ENCODE results near the gene EVX1.

Gene EVX1

GRCh38 chr7:27201580-27202017 is 41.0 kb upstream of the EVX1 start:
- H3K23ac ChIP-seq (ENCODE audit: low read length in 2 of 2), result peak overlapping the region in 1 of 2 experiments; percentile 27
- H3K27me3 ChIP-seq (ENCODE audit: control insufficient read depth in 1 of 2, insufficient read depth in 1 of 2, low read length in 2 of 2), result peaks cover 86 to 92% of the 10 kb centered on the region in 2 experiments
- H4K91ac ChIP-seq (ENCODE audit: low read length), result no peak overlapping the region
- WGBS, result 21% methylated on average over 4 of the region's 4 CpGs
- DNase-seq, result no peak
- H3K4me3 ChIP-seq (ENCODE audit: insufficient read depth in 1 of 2, low read depth in 1 of 2, low read length in 2 of 2), result peak overlapping the region in 1 of 2 experiments; percentile 75
- no peaks in the 10 kb centered on the region for H3K79me1 ChIP-seq (replicated peaks; ENCODE audit: low read length, poor library complexity, severe bottlenecking)
- H2AK5ac ChIP-seq (ENCODE audit: low read length, severe bottlenecking), result no peak overlapping the region
- H3K14ac ChIP-seq (ENCODE audit: low read length in 2 of 2), result no peak overlapping the region
- H3K9ac ChIP-seq (ENCODE audit: low read length), result no peak overlapping the region
- H2BK120ac ChIP-seq (ENCODE audit: low read depth, low read length), result no peak overlapping the region
- no peak overlapping the region for H2BK15ac ChIP-seq (ENCODE audit: low read depth, poor library complexity, severe bottlenecking)
- H4K8ac ChIP-seq (ENCODE audit: low read length), result no peak overlapping the region
- H3K27ac ChIP-seq (ENCODE audit: low read length, poor library complexity, severe bottlenecking), result no peak overlapping the region
- H3K4ac ChIP-seq (ENCODE audit: low read depth in 1 of 2, low read length in 2 of 2), result no peak overlapping the region
- H3K18ac ChIP-seq (ENCODE audit: low read depth in 1 of 2, low read length in 2 of 2), result no peak overlapping the region
- H3K9me3 ChIP-seq (ENCODE audit: control insufficient read depth, low read length), result no peaks in the 10 kb centered on the region
- H2AFZ ChIP-seq (ENCODE audit: low read depth, low read length), result no peak overlapping the region
- H2BK12ac ChIP-seq (ENCODE audit: low read length in 2 of 2), result no peak overlapping the region
- peaks cover 37% of the 10 kb centered on the region for H3K4me1 ChIP-seq (ENCODE audit: control insufficient read depth, insufficient read depth, low read depth, low read length)
- H3K36me3 ChIP-seq (ENCODE audit: control insufficient read depth in 1 of 2, insufficient read depth in 2 of 2, low read depth in 1 of 2, low read length in 2 of 2), result no peaks in the 10 kb centered on the region
- no peak overlapping the region for H3K4me2 ChIP-seq (ENCODE audit: low read length, poor library complexity, severe bottlenecking)
- no peak overlapping the region for H2BK5ac ChIP-seq (ENCODE audit: low read depth, low read length, poor library complexity, severe bottlenecking)

GRCh38 chr7:27202018-27202861 is 40.4 kb upstream of the EVX1 start:
- H3K4me1 ChIP-seq (ENCODE audit: control insufficient read depth, insufficient read depth, low read depth, low read length), result peaks cover 37% of the 10 kb centered on the region
- no peak overlapping the region for H3K4me2 ChIP-seq (ENCODE audit: low read length, poor library complexity, severe bottlenecking)
- H3K23ac ChIP-seq (ENCODE audit: low read length in 2 of 2), result no peak overlapping the region
- no peak overlapping the region for H2AFZ ChIP-seq (ENCODE audit: low read depth, low read length)
- no peak overlapping the region for H2BK15ac ChIP-seq (ENCODE audit: low read depth, poor library complexity, severe bottlenecking)
- H4K8ac ChIP-seq (ENCODE audit: low read length), result no peak overlapping the region
- H3K9ac ChIP-seq (ENCODE audit: low read length), result no peak overlapping the region
- H2BK5ac ChIP-seq (ENCODE audit: low read depth, low read length, poor library complexity, severe bottlenecking), result no peak overlapping the region
- H3K4ac ChIP-seq (ENCODE audit: low read depth in 1 of 2, low read length in 2 of 2), result no peak overlapping the region
- no peaks in the 10 kb centered on the region for H3K9me3 ChIP-seq (ENCODE audit: control insufficient read depth, low read length)
- 7% methylated on average over 23 of the region's 30 CpGs for WGBS
- H3K27me3 ChIP-seq (ENCODE audit: control insufficient read depth in 1 of 2, insufficient read depth in 1 of 2, low read length in 2 of 2), result peaks cover 89 to 92% of the 10 kb centered on the region in 2 experiments
- H2BK120ac ChIP-seq (ENCODE audit: low read depth, low read length), result no peak overlapping the region
- H2AK5ac ChIP-seq (ENCODE audit: low read length, severe bottlenecking), result no peak overlapping the region
- peak; percentile 18 for DNase-seq
- no peak overlapping the region for H2BK12ac ChIP-seq (ENCODE audit: low read length in 2 of 2)
- H3K4me3 ChIP-seq (ENCODE audit: insufficient read depth in 1 of 2, low read depth in 1 of 2, low read length in 2 of 2), result no peak overlapping the region
- H3K27ac ChIP-seq (ENCODE audit: low read length, poor library complexity, severe bottlenecking), result no peak overlapping the region
- no peak overlapping the region for H3K14ac ChIP-seq (ENCODE audit: low read length in 2 of 2)
- H3K18ac ChIP-seq (ENCODE audit: low read depth in 1 of 2, low read length in 2 of 2), result no peak overlapping the region
- no peaks in the 10 kb centered on the region for H3K79me1 ChIP-seq (replicated peaks; ENCODE audit: low read length, poor library complexity, severe bottlenecking)
- no peaks in the 10 kb centered on the region for H3K36me3 ChIP-seq (ENCODE audit: control insufficient read depth in 1 of 2, insufficient read depth in 2 of 2, low read depth in 1 of 2, low read length in 2 of 2)
- H4K91ac ChIP-seq (ENCODE audit: low read length), result no peak overlapping the region

- Histone ChIP-seq H4K91ac (ENCODE audit: low read length) (no peak overlapping the region), H3K4ac (ENCODE audit: low read depth in 1 of 2, low read length in 2 of 2) (no peak overlapping the region)
- WGBS, result 8% methylated on average over 2 of the region's 3 CpGs
Observed at GRCh38 chr7:27202862-27203134, 39.8 kb upstream of the EVX1 start.

GRCh38 chr7:27203365-27203953 is 39.1 kb upstream of the EVX1 start:
- 13% methylated on average over 10 of the region's 10 CpGs for WGBS
- Histone ChIP-seq H2BK120ac (ENCODE audit: low read depth, low read length) (no peak overlapping the region), H3K9ac (ENCODE audit: low read length) (no peak overlapping the region), H3K4me3 (ENCODE audit: insufficient read depth in 1 of 2, low read depth in 1 of 2, low read length in 2 of 2) (no peak overlapping the region), H3K4me1 (ENCODE audit: control insufficient read depth, insufficient read depth, low read depth, low read length) (peaks cover 37% of the 10 kb centered on the region), H4K91ac (ENCODE audit: low read length) (no peak overlapping the region), H2BK15ac (ENCODE audit: low read depth, poor library complexity, severe bottlenecking) (no peak overlapping the region), H3K27me3 (ENCODE audit: control insufficient read depth in 1 of 2, insufficient read depth in 1 of 2, low read length in 2 of 2) (peaks cover 86 to 91% of the 10 kb centered on the region in 2 experiments), H3K4ac (ENCODE audit: low read depth in 1 of 2, low read length in 2 of 2) (no peak overlapping the region), H3K14ac (ENCODE audit: low read length in 2 of 2) (no peak overlapping the region), H3K27ac (ENCODE audit: low read length, poor library complexity, severe bottlenecking) (no peak overlapping the region), H2AK5ac (ENCODE audit: low read length, severe bottlenecking) (no peak overlapping the region), H3K79me1 (replicated peaks; ENCODE audit: low read length, poor library complexity, severe bottlenecking) (no peaks in the 10 kb centered on the region), H4K8ac (ENCODE audit: low read length) (no peak overlapping the region), H3K36me3 (ENCODE audit: control insufficient read depth in 1 of 2, insufficient read depth in 2 of 2, low read depth in 1 of 2, low read length in 2 of 2) (no peaks in the 10 kb centered on the region), H3K23ac (ENCODE audit: low read length in 2 of 2) (no peak overlapping the region), H3K9me3 (ENCODE audit: control insufficient read depth, low read length) (no peaks in the 10 kb centered on the region), H2BK12ac (ENCODE audit: low read length in 2 of 2) (no peak overlapping the region), H2AFZ (ENCODE audit: low read depth, low read length) (no peak overlapping the region), H3K18ac (ENCODE audit: low read depth in 1 of 2, low read length in 2 of 2) (no peak overlapping the region), H2BK5ac (ENCODE audit: low read depth, low read length, poor library complexity, severe bottlenecking) (no peak overlapping the region), H3K4me2 (ENCODE audit: low read length, poor library complexity, severe bottlenecking) (no peak overlapping the region)
- DNase-seq, result no peak

More at GRCh38 chr7:27202862-27203134, 39.8 kb upstream of the EVX1 start:
- Histone ChIP-seq H2BK5ac (ENCODE audit: low read depth, low read length, poor library complexity, severe bottlenecking) (no peak overlapping the region), H4K8ac (ENCODE audit: low read length) (no peak overlapping the region), H2AK5ac (ENCODE audit: low read length, severe bottlenecking) (no peak overlapping the region), H3K14ac (ENCODE audit: low read length in 2 of 2) (no peak overlapping the region), H3K27me3 (ENCODE audit: control insufficient read depth in 1 of 2, insufficient read depth in 1 of 2, low read length in 2 of 2) (peaks cover 86 to 92% of the 10 kb centered on the region in 2 experiments), H3K9me3 (ENCODE audit: control insufficient read depth, low read length) (no peaks in the 10 kb centered on the region), H3K4me3 (ENCODE audit: insufficient read depth in 1 of 2, low read depth in 1 of 2, low read length in 2 of 2) (no peak overlapping the region), H3K79me1 (replicated peaks; ENCODE audit: low read length, poor library complexity, severe bottlenecking) (no peaks in the 10 kb centered on the region), H2AFZ (ENCODE audit: low read depth, low read length) (no peak overlapping the region), H2BK120ac (ENCODE audit: low read depth, low read length) (no peak overlapping the region), H3K4me1 (ENCODE audit: control insufficient read depth, insufficient read depth, low read depth, low read length) (peaks cover 37% of the 10 kb centered on the region), H3K27ac (ENCODE audit: low read length, poor library complexity, severe bottlenecking) (no peak overlapping the region), H3K4me2 (ENCODE audit: low read length, poor library complexity, severe bottlenecking) (no peak overlapping the region), H3K9ac (ENCODE audit: low read length) (no peak overlapping the region), H3K18ac (ENCODE audit: low read depth in 1 of 2, low read length in 2 of 2) (no peak overlapping the region), H2BK12ac (ENCODE audit: low read length in 2 of 2) (no peak overlapping the region), H3K23ac (ENCODE audit: low read length in 2 of 2) (no peak overlapping the region), H2BK15ac (ENCODE audit: low read depth, poor library complexity, severe bottlenecking) (no peak overlapping the region), H3K36me3 (ENCODE audit: control insufficient read depth in 1 of 2, insufficient read depth in 2 of 2, low read depth in 1 of 2, low read length in 2 of 2) (no peaks in the 10 kb centered on the region)
- no peak for DNase-seq
